Activated naive CD8-positive, alpha-beta T cell treated with anti-CD3 and anti-CD28 coated beads, Interleukin-2, amount 10 ng/mL, durations not matched to agents 7 days and 5 days (primary cell): ENCODE results near the gene PLA2G15. TPM values are rescaled to one million over a fixed set of nuclear protein-coding genes. Genes with fewer than 3 reads are reported as not detected.
A peak's percentile ranks its signal among the peaks of the same experiment; 100 is the strongest.

ENCODE experiments used
- ATAC-seq: fragments of 150-1000 bp; cut with Tn5 transposase; one replicate; pipeline ENCODE4 v1.10.0; 2021; ENCODE audit warnings: low read depth, moderate library complexity
- POLR2A ChIA-PET: fragments of 350-600 bp; sonication (Branson Sonifier 250); formaldehyde crosslinking; loops from one replicate; lab custom pipeline; 2021; ENCODE audit warnings: antibody characterized with exemption; lab: Charles Lee
- DNase-seq: peaks from one replicate; pipeline ENCODE4 v3.0.0; 2021
- H3K27ac Mint-ChIP-seq: one replicate; pipeline ENCODE4 v1.8.0; 2022; ENCODE audit warnings: mild to moderate bottlenecking, mixed read lengths
- H3K27me3 Mint-ChIP-seq: one replicate; pipeline ENCODE4 v1.8.0; 2022; ENCODE audit warnings: mild to moderate bottlenecking, moderate library complexity, mixed read lengths
- H3K36me3 Mint-ChIP-seq: one replicate; pipeline ENCODE4 v1.8.0; 2021; ENCODE audit warnings: mild to moderate bottlenecking, mixed read lengths
- H3K4me1 Mint-ChIP-seq: one replicate; pipeline ENCODE4 v1.8.0; 2021; ENCODE audit warnings: mixed read lengths
- H3K4me3 Mint-ChIP-seq: one replicate; pipeline ENCODE4 v1.8.0; 2022; ENCODE audit warnings: mild to moderate bottlenecking, moderate library complexity, mixed read lengths
- H3K9me3 Mint-ChIP-seq: one replicate; pipeline ENCODE4 v1.8.0; 2021; ENCODE audit warnings: mixed read lengths
- total RNA-seq, 2 experiments: library from RNA; stranded (reverse); gene quantifications; one replicate each; pipeline ENCODE4 v1.2.3, GENCODE V29; 2021

PLA2G15 gene
- total RNA-seq, 2 experiments from 2014 or later: 10.8 to 12.5 TPM

DNA sequence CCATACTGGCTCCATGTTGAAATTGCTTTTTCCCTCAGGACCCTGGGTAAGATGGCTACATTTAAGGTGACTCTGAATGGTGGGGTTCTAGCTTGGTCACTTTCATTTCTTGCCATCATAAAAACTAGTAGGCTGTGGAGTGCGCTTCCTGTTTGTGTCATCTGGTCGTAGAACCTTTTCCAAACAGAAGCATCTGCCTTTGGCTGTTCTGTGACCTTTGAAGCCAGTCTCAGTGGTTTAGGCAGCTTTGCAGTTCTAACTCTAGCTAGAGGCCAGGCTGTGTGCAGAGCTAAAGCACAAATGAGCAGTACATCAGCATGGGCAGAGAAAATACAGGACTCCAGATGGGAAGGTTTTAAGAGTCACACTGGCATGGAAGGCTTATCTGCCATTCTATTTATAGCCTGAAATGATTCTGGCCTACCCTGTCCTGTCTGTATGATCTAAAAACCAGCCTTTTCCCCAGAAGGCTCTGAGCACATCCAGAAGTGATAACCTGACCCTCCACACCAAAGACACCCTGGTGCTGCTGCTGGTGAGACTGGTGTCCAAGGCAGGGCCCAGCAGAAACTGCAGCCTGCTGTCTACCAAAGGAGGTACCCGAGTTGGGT is 17.9 kb upstream of the PLA2G15 start:
- DNase-seq (peak; percentile 39), ATAC-seq (peak; percentile 86)
- POLR2A ChIA-PET: interaction anchor here (0.7 to 1.5 kb wide), 7 partner anchors 9 to 290 kb away, joined by 3 to 7 read pairs (median 3); partner anchors contain the start of genes NFATC3 and PSMB10
- Mint-ChIP-seq H3K27me3 (no peaks in the 10 kb centered on the region), H3K4me3 (peak overlapping the region; percentile 43), H3K36me3 (peaks cover 10% of the 10 kb centered on the region), H3K4me1 (peaks cover 34% of the 10 kb centered on the region), H3K9me3 (no peaks in the 10 kb centered on the region), H3K27ac (peak overlapping the region; percentile 69)

DNA sequence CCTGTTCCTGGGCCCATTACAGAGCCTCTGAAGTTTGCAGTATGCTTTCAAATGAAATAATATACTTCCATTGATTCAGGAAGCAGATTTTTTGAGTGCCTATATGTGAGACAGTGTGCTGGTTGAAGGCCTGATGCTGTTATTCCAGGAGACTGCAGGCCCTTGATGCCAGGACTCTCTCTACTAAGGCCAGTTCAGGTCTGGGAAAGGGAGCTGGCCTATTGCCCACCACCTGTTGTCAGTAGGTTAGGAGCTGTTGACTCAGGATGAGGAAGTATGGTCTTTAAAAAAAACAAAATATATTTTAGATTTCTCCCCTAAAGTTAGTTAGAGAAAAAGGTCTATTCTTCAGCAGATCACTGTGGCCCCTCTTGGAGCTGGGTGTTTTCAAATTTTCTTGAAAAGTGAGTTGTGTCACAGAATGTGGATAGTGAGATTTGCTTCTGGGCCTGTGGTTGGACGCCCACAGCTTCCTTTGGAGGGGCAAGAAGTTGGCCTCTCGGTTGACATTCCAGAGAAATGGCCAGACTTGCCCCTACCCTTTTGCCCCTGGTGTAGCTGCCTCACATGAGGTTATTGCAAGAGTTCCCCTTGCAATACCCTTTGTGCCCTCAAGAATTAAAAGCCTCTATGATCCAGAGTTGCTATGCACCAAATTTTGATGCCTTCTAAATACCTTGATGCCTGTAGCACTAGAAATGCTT is 17.2 kb upstream of the PLA2G15 start:
- Mint-ChIP-seq H3K9me3 (no peaks in the 10 kb centered on the region), H3K36me3 (peaks cover 10% of the 10 kb centered on the region), H3K27ac (peak overlapping the region; percentile 69), H3K4me1 (peaks cover 36% of the 10 kb centered on the region), H3K27me3 (no peaks in the 10 kb centered on the region), H3K4me3 (peak overlapping the region; percentile 43)
- POLR2A ChIA-PET: interaction anchor here (0.6 to 1.5 kb wide), 5 partner anchors 9 to 291 kb away, joined by 3 to 7 read pairs (median 4); partner anchors contain the start of genes NFATC3 and PSMB10
- peak; percentile 22 for DNase-seq
- ATAC-seq: no peak

DNA sequence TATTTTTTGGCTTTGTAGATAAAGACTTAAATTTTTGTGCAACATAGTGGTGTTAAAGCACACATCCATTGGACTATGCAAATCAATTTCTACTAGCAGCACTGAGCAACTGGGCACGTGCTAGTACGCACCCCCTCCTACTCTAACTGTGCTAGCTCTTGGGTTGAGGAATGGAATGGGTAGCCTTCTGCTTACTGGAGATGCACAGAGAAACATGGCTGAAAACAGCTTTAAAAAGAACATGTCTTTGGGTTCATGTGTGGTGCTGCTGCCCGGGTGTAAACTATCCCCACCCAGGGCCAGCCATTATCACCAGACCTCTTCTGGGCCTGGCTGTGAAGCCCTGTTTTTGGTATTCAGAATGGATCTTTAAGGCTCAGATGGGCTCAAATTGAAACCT is 16.5 kb upstream of the PLA2G15 start:
- ATAC-seq (no peak), DNase-seq (peak; percentile 14)
- no peak overlapping the region for H3K27ac Mint-ChIP-seq
- H3K27me3 Mint-ChIP-seq: no peaks in the 10 kb centered on the region
- no peaks in the 10 kb centered on the region for H3K9me3 Mint-ChIP-seq
- H3K36me3 Mint-ChIP-seq: peaks cover 10% of the 10 kb centered on the region
- no peak overlapping the region for H3K4me3 Mint-ChIP-seq
- peaks cover 39% of the 10 kb centered on the region for H3K4me1 Mint-ChIP-seq
- POLR2A ChIA-PET: interaction anchor here (1.2 to 1.5 kb wide), 3 partner anchors 143 to 292 kb away, joined by 4 to 7 read pairs (median 5); partner anchors contain the start of genes NFATC3 and PSMB10

DNA sequence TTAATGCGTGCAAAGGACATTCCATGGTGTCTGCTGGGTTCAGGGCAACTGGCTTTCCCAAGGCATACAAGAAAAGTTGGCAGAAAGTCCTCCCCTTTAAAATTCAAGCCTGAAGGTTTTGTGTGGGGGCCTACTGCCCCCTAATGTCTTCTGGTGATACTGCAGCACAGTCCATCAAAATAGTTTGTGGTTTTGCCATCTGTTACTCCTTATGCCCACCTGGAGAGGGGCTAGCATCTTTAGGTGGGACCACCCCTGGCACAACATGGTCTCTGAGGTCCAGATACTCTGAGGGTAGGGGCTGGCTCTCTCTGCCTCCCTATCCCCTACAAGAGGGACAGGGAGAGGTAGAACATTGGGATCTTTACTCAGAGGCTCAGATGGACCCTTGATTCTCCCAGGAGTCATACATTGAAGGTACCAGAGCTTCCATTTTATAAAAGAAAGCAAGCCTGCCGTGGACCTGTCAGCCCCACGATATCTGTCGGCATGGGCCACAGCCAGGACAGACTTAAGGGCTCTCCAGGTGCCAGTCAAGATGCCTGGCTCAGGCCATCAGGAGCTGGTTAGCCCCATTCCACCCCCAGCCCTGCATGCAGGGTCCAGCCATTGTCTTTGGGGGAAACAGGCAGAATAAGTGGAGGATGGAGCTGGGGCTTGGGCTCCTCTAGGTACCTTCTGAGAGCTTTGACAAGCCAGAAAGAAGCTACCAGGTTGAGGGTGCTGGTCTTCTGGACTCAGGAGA is 15.6 kb upstream of the PLA2G15 start:
- ATAC-seq (no peak), DNase-seq (peak; percentile 51)
- H3K36me3 Mint-ChIP-seq: peaks cover 10% of the 10 kb centered on the region
- POLR2A ChIA-PET: interaction anchor here (0.9 kb wide), 1 partner anchor 144 kb away, joined by 3 read pairs; the partner anchor contains the start of gene NFATC3
- H3K27ac Mint-ChIP-seq: peak overlapping the region; percentile 7
- peaks cover 39% of the 10 kb centered on the region for H3K4me1 Mint-ChIP-seq
- no peaks in the 10 kb centered on the region for H3K9me3 Mint-ChIP-seq
- no peak overlapping the region for H3K4me3 Mint-ChIP-seq
- H3K27me3 Mint-ChIP-seq: no peaks in the 10 kb centered on the region

DNA sequence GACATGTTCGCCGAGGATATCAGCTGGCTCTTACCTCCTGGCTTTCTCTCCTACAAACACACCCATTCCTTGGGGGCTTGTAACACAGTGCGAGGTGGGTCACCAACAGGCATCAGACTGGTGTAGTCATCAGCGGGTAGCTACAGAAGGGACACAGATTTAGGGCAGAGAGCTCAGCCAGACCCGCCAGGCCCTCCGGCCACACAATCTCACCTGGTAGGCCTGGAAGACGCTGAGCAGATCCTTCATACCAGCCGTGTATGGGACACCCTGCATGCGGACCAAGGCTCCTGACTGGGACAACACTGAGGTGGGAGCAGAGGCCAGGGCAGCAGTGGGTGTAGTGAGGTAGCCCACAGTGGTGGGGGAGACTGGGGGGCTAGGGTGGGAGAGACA is 15.0 kb upstream of the PLA2G15 start:
- no peak for ATAC-seq
- POLR2A ChIA-PET: interaction anchor here (0.9 kb wide), 1 partner anchor 145 kb away, joined by 3 read pairs; the partner anchor contains the start of gene NFATC3
- H3K9me3 Mint-ChIP-seq: no peaks in the 10 kb centered on the region
- peaks cover 41% of the 10 kb centered on the region for H3K4me1 Mint-ChIP-seq
- H3K36me3 Mint-ChIP-seq: peaks cover 10% of the 10 kb centered on the region
- peak; percentile 24 for DNase-seq
- H3K27ac Mint-ChIP-seq: no peak overlapping the region
- H3K27me3 Mint-ChIP-seq: no peaks in the 10 kb centered on the region
- H3K4me3 Mint-ChIP-seq: no peak overlapping the region

DNA sequence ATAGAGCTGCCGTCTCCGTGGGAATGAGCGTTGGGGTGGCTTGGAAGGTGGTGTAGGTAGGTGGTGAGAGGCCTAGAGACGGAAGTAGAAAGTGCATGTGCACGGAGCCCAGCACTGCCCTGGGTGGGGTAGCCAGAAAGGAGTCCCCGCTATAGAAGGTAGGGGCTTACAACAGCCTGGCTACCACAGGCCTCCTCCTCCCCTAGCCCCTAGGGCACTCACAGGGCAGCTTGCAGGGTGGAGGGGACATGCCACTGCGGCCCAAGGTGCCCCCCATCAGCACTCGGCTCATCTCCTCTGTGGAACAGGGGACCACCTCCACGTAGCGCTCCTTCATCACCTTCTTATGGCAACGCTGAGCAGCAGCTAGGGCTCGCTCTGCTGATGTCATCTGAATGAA is 14.2 kb upstream of the PLA2G15 start:
- no peak overlapping the region for H3K4me3 Mint-ChIP-seq
- H3K27me3 Mint-ChIP-seq: no peaks in the 10 kb centered on the region
- H3K4me1 Mint-ChIP-seq: peaks cover 35% of the 10 kb centered on the region

DNA sequence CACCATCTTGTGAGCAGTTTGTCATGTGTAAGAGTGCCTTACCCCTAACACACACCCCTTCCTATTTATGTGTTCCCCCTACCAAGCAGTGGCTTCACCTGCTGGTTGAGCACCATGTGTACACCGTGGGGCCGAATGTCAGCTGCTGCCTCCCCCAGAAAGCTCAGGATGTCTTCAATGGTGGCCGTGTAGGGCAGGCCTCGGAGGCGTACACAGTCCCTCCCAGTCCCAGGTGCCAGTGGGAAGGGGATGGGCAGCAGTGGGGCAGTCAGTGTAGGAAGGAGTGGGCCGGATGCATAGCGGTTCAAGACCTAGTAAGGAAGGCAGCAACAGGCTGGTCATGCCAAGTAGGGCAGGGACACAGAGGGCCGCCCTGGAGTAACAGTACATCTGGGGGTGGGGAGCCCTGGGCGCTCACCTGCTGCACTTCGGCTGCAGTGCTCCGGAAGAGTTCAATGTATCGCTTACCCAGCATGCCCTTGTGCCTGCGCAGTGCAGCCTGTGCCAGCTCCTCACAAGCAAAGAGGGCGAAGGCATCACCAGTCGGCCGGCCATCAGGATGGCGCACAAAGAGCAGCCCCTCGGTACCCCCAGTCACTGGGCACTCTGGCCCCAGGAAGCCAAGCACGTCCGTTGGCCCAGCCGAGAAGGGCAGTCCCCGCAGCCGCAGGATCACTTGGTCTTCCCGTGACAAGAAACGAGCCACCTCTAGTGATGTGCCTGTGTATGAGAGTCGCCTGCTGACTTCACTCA is 13.6 kb upstream of the PLA2G15 start:
- H3K4me3 Mint-ChIP-seq: no peak overlapping the region
- POLR2A ChIA-PET: no interaction called here
- DNase-seq (peak; percentile 30), ATAC-seq (no peak)
- peak overlapping the region; percentile 62 for H3K27ac Mint-ChIP-seq
- no peaks in the 10 kb centered on the region for H3K27me3 Mint-ChIP-seq
- H3K4me1 Mint-ChIP-seq: peaks cover 34% of the 10 kb centered on the region
- H3K36me3 Mint-ChIP-seq: peaks cover 10% of the 10 kb centered on the region
- no peaks in the 10 kb centered on the region for H3K9me3 Mint-ChIP-seq

More for the DNA sequence above, 14.2 kb upstream of the PLA2G15 start:
- POLR2A ChIA-PET: no interaction called here
- Mint-ChIP-seq H3K36me3 (peaks cover 10% of the 10 kb centered on the region), H3K9me3 (no peaks in the 10 kb centered on the region), H3K27ac (peak overlapping the region; percentile 17)
- ATAC-seq (no peak), DNase-seq (no peak)

GRCh38 chr16:68232335-68232734 is 12.8 kb upstream of the PLA2G15 start:
- POLR2A ChIA-PET: interaction anchor here (0.7 kb wide), 1 partner anchor 12 kb away, joined by 5 read pairs; no protein-coding TSS in a partner anchor

GRCh38 chr16:68233085-68233834 is 11.9 kb upstream of the PLA2G15 start:
- no peak overlapping the region for H3K4me3 Mint-ChIP-seq

More at GRCh38 chr16:68232335-68232734, 12.8 kb upstream of the PLA2G15 start:
- ATAC-seq: no peak
- Mint-ChIP-seq H3K9me3 (no peaks in the 10 kb centered on the region), H3K27me3 (no peaks in the 10 kb centered on the region), H3K36me3 (peaks cover 8% of the 10 kb centered on the region), H3K4me1 (peaks cover 31% of the 10 kb centered on the region), H3K4me3 (no peak overlapping the region), H3K27ac (no peak overlapping the region)
- DNase-seq: peak; percentile 38

DNA sequence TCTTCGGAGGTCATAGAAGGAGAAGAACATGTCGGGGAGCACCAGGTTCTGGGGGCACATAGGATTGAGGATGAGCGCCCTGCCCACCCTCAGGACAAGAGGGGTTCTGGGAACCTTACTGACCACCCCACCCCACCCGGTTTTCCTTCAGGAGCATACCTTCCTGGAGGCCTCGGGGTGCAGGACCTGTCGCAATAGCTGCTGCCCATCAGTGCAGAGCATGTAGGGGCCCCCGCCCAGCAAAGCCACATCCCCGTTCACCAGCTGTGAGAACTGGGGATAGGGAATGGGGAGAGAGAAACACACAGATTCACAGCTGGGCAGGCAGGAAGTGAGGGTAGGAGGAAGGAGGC is 11.4 kb upstream of the PLA2G15 start:
- no peak overlapping the region for H3K4me3 Mint-ChIP-seq
- ATAC-seq: no peak
- no peaks in the 10 kb centered on the region for H3K9me3 Mint-ChIP-seq
- H3K4me1 Mint-ChIP-seq: peaks cover 26% of the 10 kb centered on the region
- no peak overlapping the region for H3K27ac Mint-ChIP-seq
- peaks cover 5% of the 10 kb centered on the region for H3K36me3 Mint-ChIP-seq
- POLR2A ChIA-PET: interaction anchor here (1.1 kb wide), 2 partner anchors 11 kb away, joined by 3 read pairs; partner anchors contain the start of gene PLA2G15
- DNase-seq: no peak
- H3K27me3 Mint-ChIP-seq: no peaks in the 10 kb centered on the region

More at GRCh38 chr16:68233085-68233834, 11.9 kb upstream of the PLA2G15 start:
- POLR2A ChIA-PET: interaction anchor here (0.7 kb wide), 1 partner anchor 11 kb away, joined by 5 read pairs; no protein-coding TSS in a partner anchor
- Mint-ChIP-seq H3K36me3 (peaks cover 5% of the 10 kb centered on the region), H3K4me1 (peaks cover 26% of the 10 kb centered on the region), H3K9me3 (no peaks in the 10 kb centered on the region), H3K27ac (no peak overlapping the region), H3K27me3 (no peaks in the 10 kb centered on the region)
- ATAC-seq (no peak), DNase-seq (peak; percentile 26)

- Mint-ChIP-seq H3K9me3 (no peaks in the 10 kb centered on the region), H3K27me3 (no peaks in the 10 kb centered on the region), H3K4me3 (no peak overlapping the region), H3K4me1 (peaks cover 25% of the 10 kb centered on the region), H3K27ac (peak overlapping the region; percentile 66), H3K36me3 (peaks cover 2% of the 10 kb centered on the region)
- ATAC-seq: no peak
- no peak for DNase-seq
- POLR2A ChIA-PET: interaction anchor here (1.1 kb wide), 2 partner anchors 10 to 11 kb away, joined by 3 read pairs; partner anchors contain the start of gene PLA2G15
These were observed 10.7 kb upstream of the PLA2G15 start for GRCh38 chr16:68234188-68235107.
